HepG2 (cell line): Measurements from ENCODE around the gene STX4. TPM values are rescaled to one million over a fixed set of nuclear protein-coding genes. Genes with fewer than 3 reads are reported as not detected.

Source experiments
- FOXA3 ChIP-seq: IDR thresholded peaks from 2 replicates; pipeline ENCODE4 v1.6.1; 2016; ENCODE audit warnings: missing genetic modification reagents, missing compliant biosample characterization
- IKZF1 ChIP-seq: fragments of 450-650 bp; IDR thresholded peaks from 2 replicates; pipeline ENCODE4 v1.7.1; 2016
- MEIS1 ChIP-seq: sonication (generic); formaldehyde crosslinking; IDR thresholded peaks from 2 replicates; pipeline ENCODE4 v1.9.0; 2021; ENCODE audit warnings: mild to moderate bottlenecking, missing genetic modification reagents, moderate library complexity, borderline replicate concordance
- MLLT10 ChIP-seq: sonication (generic); formaldehyde crosslinking; IDR thresholded peaks from 2 replicates; pipeline ENCODE4 v1.4.0; 2020; ENCODE audit warnings: missing genetic modification reagents
- MTA3 ChIP-seq: sonication (generic); formaldehyde crosslinking; IDR thresholded peaks from 2 replicates; pipeline ENCODE4 v1.4.0; 2020; ENCODE audit warnings: missing genetic modification reagents
- NFIB ChIP-seq: sonication (generic); formaldehyde crosslinking; IDR thresholded peaks from 2 replicates; pipeline ENCODE4 v1.9.0; 2021; ENCODE audit warnings: missing genetic modification reagents, mild to moderate bottlenecking, borderline replicate concordance
- NR0B2 ChIP-seq: sonication (generic); formaldehyde crosslinking; IDR thresholded peaks from 2 replicates; pipeline ENCODE4 v1.4.0; 2020; ENCODE audit warnings: mild to moderate bottlenecking, missing genetic modification reagents
- ONECUT2 ChIP-seq: sonication (generic); formaldehyde crosslinking; IDR thresholded peaks from 2 replicates; pipeline ENCODE4 v1.4.0; 2020; ENCODE audit warnings: missing genetic modification reagents
- PBX3 ChIP-seq: sonication (generic); formaldehyde crosslinking; IDR thresholded peaks from 2 replicates; pipeline ENCODE4 v1.8.1; 2023; ENCODE audit warnings: missing genetic modification reagents, inconsistent platforms, borderline replicate concordance
- PLSCR1 ChIP-seq: sonication (generic); formaldehyde crosslinking; IDR thresholded peaks from 2 replicates; pipeline ENCODE4 v1.5.0; 2020; ENCODE audit warnings: missing genetic modification reagents, mild to moderate bottlenecking, borderline replicate concordance
- SAP130 ChIP-seq: IDR thresholded peaks from 2 replicates; pipeline ENCODE4 v1.6.1; 2016; ENCODE audit warnings: low read depth
- SP5 ChIP-seq: IDR thresholded peaks from 2 replicates; pipeline ENCODE4 v1.6.1; 2016; ENCODE audit warnings: low read depth, borderline replicate concordance
- TEF ChIP-seq: sonication (generic); formaldehyde crosslinking; IDR thresholded peaks from 2 replicates; pipeline ENCODE4 v1.5.0; 2020; ENCODE audit warnings: missing genetic modification reagents
- TFE3 ChIP-seq: IDR thresholded peaks from 2 replicates; pipeline ENCODE4 v1.6.1; 2016
- U2AF2 ChIP-seq: fragments of 200-400 bp; formaldehyde crosslinking; IDR thresholded peaks from 2 replicates; pipeline ENCODE4 v1.6.1; 2017; ENCODE audit warnings: low read depth, mild to moderate bottlenecking, low read length
- XRCC5 ChIP-seq: fragments of 200-400 bp; formaldehyde crosslinking; optimal IDR thresholded peaks from 2 replicates; pipeline ENCODE3; 2017; ENCODE audit warnings: mild to moderate bottlenecking, low read length
- ZBTB26 ChIP-seq: IDR thresholded peaks from 2 replicates; pipeline ENCODE4 v1.6.1; 2016; ENCODE audit warnings: missing compliant biosample characterization, missing genetic modification reagents, borderline replicate concordance
- ZC3H13 ChIP-seq: sonication (generic); formaldehyde crosslinking; IDR thresholded peaks from 2 replicates; pipeline ENCODE4 v1.8.1; 2023; ENCODE audit warnings: mild to moderate bottlenecking, missing genetic modification reagents, moderate library complexity
- ZIK1 ChIP-seq: sonication (generic); formaldehyde crosslinking; IDR thresholded peaks from 2 replicates; pipeline ENCODE4 v1.5.0; 2020; ENCODE audit warnings: mild to moderate bottlenecking, low read depth, missing genetic modification reagents, borderline replicate concordance
- ZMYM4 ChIP-seq: sonication (generic); formaldehyde crosslinking; IDR thresholded peaks from 2 replicates; pipeline ENCODE4 v1.8.1; 2023; ENCODE audit warnings: mild to moderate bottlenecking, missing genetic modification reagents
- ZNF446 ChIP-seq: sonication (generic); formaldehyde crosslinking; IDR thresholded peaks from 2 replicates; pipeline ENCODE4 v1.5.0; 2020; ENCODE audit warnings: mild to moderate bottlenecking, missing genetic modification reagents
- ZNF572 ChIP-seq: sonication (generic); formaldehyde crosslinking; IDR thresholded peaks from 2 replicates; pipeline ENCODE4 v1.5.1; 2020; ENCODE audit warnings: mild to moderate bottlenecking, missing genetic modification reagents
- polyA plus RNA-seq, 8 experiments: library from polyadenylated mRNA; depleted of rRNA in 3 of 8; stranded (reverse) in 7 of 8; unstranded in 1 of 8; fragments of >200 nt; fragmentation: Illumina TruSeq in 4 of 8; extraction: Trizol in 4 of 8; gene quantifications; 2 replicates each; pipeline versions ENCODE4 v1.2.1 to v1.2.3, GENCODE V29; 2011 to 2016; ENCODE audit warnings: low read depth in 4 of 8, missing spikeins in 1 of 8, mixed read lengths in 1 of 8; ENCODE audit not compliant: insufficient read depth in 1 of 8
- total RNA-seq, 5 experiments: library from RNA; depleted of rRNA; stranded (reverse); fragments of >200 nt; fragmentation: Illumina TruSeq; extraction: Trizol; gene quantifications; 2 replicates each; pipeline ENCODE4 v1.2.3, GENCODE V29; 2016; ENCODE audit warnings: low read depth in 1 of 5

Gene STX4
- total and polyA plus RNA-seq, 2 of the 13 experiments (the other 11 are each of a cell fraction or from before 2014, with no cell fraction given): 29.2 to 34.6 TPM

GRCh38 chr16:31073970-31074813, 40.8 kb downstream of the STX4 start, which contains the start of the genes ZNF646 and ZNF668 (continued):
- TF ChIP-seq TFE3 (CRISPR knock-in tag): peak; percentile 7; the same call in 1 of the 2 replicates
- peak; percentile 75 for TF ChIP-seq FOXA3 (CRISPR knock-in tag)
- no peak for TF ChIP-seq NFIB (CRISPR knock-in tag)
- peak; percentile 88; the same call in 1 of the 2 replicates for TF ChIP-seq MEIS1 (CRISPR knock-in tag)
- TF ChIP-seq ZNF572 (CRISPR knock-in tag): peak; percentile 99
- no peak for TF ChIP-seq ONECUT2 (CRISPR knock-in tag)
- TF ChIP-seq IKZF1: no peak
- TF ChIP-seq SAP130 (CRISPR knock-in tag): peak; percentile 96
- TF ChIP-seq PBX3 (CRISPR knock-in tag): peak; percentile 61; the same call in 1 of the 2 replicates
- TF ChIP-seq XRCC5: peak; percentile 87
- TF ChIP-seq MLLT10 (CRISPR knock-in tag): no peak
- peak; percentile 15 for TF ChIP-seq ZMYM4 (CRISPR knock-in tag)
- 0 out of 2 replicates have a peak, but pooled peaks have one; percentile 64 for TF ChIP-seq ZBTB26 (CRISPR knock-in tag)
- TF ChIP-seq NR0B2 (CRISPR knock-in tag): no peak; the same call in 1 of the 2 replicates
- no peak for TF ChIP-seq ZIK1 (CRISPR knock-in tag)
- peak; percentile 95 for TF ChIP-seq ZC3H13 (CRISPR knock-in tag)
- TF ChIP-seq MTA3 (CRISPR knock-in tag): no peak
- TF ChIP-seq PLSCR1 (CRISPR knock-in tag): no peak
- TF ChIP-seq TEF: no peak
- TF ChIP-seq SP5: peak; percentile 91
- TF ChIP-seq U2AF2: no peak
- no peak for TF ChIP-seq ZNF446 (CRISPR knock-in tag)
